C4-2B (cell line): ENCODE data around the gene RNF169.

ENCODE experiments used
- H3K27ac ChIP-seq: fragments of 450-650 bp; 2 replicates; pipeline ENCODE4 v1.5.1; 2017
- ZFX ChIP-seq: fragments of 450-650 bp; IDR thresholded peaks from 2 replicates; pipeline ENCODE4 v1.6.1; 2017
- TF ChIP-seq, protein P1 (sequence below): fragments of 450-650 bp; conservative IDR thresholded peaks from 2 replicates; pipeline ENCODE4 v1.5.1; 2017; ENCODE audit warnings: mild to moderate bottlenecking

RNF169 gene

DNA sequence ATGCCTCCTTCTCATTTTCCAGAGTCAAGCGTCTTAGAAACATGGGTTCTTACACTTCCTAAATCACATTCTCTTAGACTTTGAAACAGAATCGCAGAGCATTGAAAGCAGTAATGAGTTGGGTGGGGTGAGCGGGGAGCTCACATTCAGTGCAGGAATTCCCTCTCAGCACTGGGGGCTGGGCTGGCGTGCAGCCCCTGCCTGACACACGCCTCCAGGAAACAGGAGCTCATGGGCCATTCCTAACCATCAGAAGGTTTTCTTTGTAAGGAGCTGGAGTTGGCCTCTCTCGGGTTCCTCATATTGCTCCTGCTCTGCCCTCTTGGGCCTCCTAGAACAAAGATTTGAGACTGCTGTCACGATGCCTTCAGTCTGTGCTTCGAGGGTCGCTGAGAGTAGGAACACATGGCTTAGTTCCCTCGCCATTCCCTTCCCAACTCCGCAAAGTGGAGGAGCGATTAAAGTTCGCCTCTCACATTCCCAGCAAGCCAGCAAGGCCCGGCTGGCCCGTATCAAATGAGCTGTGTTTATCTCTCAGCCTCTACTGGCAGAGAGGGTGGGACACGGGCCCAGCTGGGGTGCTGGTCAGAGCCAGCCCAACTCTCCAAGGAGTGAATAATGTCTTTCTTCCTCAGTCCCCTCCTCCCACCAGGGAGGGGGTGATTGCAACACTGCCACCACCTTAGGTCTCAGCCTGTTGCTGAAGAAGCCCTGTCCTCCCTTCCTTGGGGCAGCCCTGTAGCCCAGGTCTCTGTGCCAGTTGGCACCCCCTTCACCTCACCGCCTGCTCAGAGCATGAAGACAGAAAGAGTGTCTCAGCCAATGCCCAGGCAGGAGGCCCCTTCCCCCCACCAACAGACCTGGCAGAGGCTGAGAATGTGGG is 27.8 kb upstream of the RNF169 start:
- no peak for TF ChIP-seq ZFX
- TF ChIP-seq, protein P1, sequence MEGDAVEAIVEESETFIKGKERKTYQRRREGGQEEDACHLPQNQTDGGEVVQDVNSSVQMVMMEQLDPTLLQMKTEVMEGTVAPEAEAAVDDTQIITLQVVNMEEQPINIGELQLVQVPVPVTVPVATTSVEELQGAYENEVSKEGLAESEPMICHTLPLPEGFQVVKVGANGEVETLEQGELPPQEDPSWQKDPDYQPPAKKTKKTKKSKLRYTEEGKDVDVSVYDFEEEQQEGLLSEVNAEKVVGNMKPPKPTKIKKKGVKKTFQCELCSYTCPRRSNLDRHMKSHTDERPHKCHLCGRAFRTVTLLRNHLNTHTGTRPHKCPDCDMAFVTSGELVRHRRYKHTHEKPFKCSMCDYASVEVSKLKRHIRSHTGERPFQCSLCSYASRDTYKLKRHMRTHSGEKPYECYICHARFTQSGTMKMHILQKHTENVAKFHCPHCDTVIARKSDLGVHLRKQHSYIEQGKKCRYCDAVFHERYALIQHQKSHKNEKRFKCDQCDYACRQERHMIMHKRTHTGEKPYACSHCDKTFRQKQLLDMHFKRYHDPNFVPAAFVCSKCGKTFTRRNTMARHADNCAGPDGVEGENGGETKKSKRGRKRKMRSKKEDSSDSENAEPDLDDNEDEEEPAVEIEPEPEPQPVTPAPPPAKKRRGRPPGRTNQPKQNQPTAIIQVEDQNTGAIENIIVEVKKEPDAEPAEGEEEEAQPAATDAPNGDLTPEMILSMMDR, result no peak
- H3K27ac ChIP-seq, result no peak overlapping the region

GRCh38 chr11:74721479-74721835 is 27.2 kb upstream of the RNF169 start:
- TF ChIP-seq, protein P1, result no peak
- TF ChIP-seq ZFX, result no peak
- no peak overlapping the region for H3K27ac ChIP-seq

GRCh38 chr11:74723511-74723910 is 25.1 kb upstream of the RNF169 start:
- TF ChIP-seq, protein P1, result no peak
- no peak for TF ChIP-seq ZFX

DNA sequence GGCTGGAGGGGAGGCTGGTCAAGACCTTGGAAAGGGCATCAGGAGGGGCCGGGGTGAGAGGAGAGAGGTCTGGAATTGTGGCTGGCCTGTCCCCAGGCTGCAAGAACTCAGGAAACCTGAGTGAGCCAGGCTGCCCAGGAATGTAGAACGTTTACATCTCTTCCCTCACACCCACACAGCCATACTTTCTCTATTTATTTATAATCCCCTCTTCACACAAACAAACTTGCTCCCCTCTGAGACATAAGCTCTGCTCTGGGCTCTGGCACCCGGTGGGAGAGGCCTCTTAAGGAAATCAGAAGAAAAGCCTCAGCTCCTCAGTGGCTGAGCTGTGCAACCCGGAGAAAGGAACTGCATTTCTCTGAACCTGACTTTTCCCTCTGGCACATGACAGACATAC is 22.9 kb upstream of the RNF169 start:
- TF ChIP-seq ZFX, result no peak
- TF ChIP-seq, protein P1, result no peak
- H3K27ac ChIP-seq, result no peak overlapping the region

More at GRCh38 chr11:74723511-74723910, 25.1 kb upstream of the RNF169 start:
- no peak overlapping the region for H3K27ac ChIP-seq

GRCh38 chr11:74726547-74727182 is 22.0 kb upstream of the RNF169 start:
- TF ChIP-seq ZFX, result no peak
- TF ChIP-seq, protein P1, result peak; percentile 95
- H3K27ac ChIP-seq, result no peak overlapping the region

DNA sequence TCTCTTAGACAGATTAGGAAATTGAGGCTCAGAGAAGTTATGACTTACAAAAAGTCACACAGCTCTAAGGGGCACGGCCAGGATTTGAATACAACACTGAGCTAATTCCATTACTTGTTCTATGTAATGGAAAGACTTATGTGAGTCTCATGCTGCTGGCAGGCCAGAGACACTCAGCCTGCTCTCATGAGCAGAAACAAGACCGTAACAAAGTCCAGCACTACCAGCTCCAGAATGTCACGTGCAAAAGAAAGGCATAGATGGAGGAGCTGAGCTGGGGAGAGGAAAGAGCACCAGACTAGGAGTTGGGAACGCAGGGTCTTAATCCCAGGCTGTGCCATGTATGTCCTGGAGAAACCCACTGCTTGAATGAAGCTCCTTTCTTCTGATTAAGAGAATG is 19.3 kb upstream of the RNF169 start:
- TF ChIP-seq ZFX, result no peak
- TF ChIP-seq, protein P1, result no peak
- no peak overlapping the region for H3K27ac ChIP-seq

- TF ChIP-seq, protein P1, result no peak
- no peak for TF ChIP-seq ZFX
- no peak overlapping the region for H3K27ac ChIP-seq
Observed at GRCh38 chr11:74730571-74731260, 17.9 kb upstream of the RNF169 start.
